GM23338 (cell line): ENCODE measurements around the gene PPP1R12C. TPM values are rescaled to one million over a fixed set of nuclear protein-coding genes. Genes with fewer than 3 reads are reported as not detected.
"Not testable (repeated sequence)": the region's sequence is repeated elsewhere in the genome, so short reads cannot be mapped to it uniquely, and the experiment has no call there.

Experiments used
- ATAC-seq: fragments of 200-7000 bp; cut with Tn5 transposase; 3 replicates; pipeline ENCODE4 v1.9.1; 2020
- DNase-seq: peaks from one replicate; pipeline ENCODE4 v3.0.0-alpha.2; 2015; ENCODE audit warnings: low spot score
- H2AFZ ChIP-seq: fragments of 200-600 bp; sonication (generic); 2 replicates; pipeline ENCODE4 v1.8.0; 2016; ENCODE audit warnings: antibody characterized with exemption, mild to moderate bottlenecking, moderate library complexity
- H3F3A ChIP-seq: fragments of 200-600 bp; sonication (generic); replicated peaks from 2 replicates; pipeline ENCODE4 v1.8.0; 2017; ENCODE audit warnings: antibody characterized with exemption, mixed run types, low read depth
- H3K27ac ChIP-seq: fragments of 200-600 bp; sonication (generic); 2 replicates; pipeline ENCODE4 v1.6.1; 2016; ENCODE audit warnings: low read depth
- H3K27me3 ChIP-seq: fragments of 200-600 bp; sonication (generic); 2 replicates; pipeline ENCODE4 v1.8.0; 2016; ENCODE audit warnings: mild to moderate bottlenecking, mixed run types, moderate library complexity; ENCODE audit not compliant: insufficient read depth
- H3K36me3 ChIP-seq: fragments of 200-600 bp; sonication (generic); 2 replicates; pipeline ENCODE4 v1.8.0; 2016; ENCODE audit warnings: mild to moderate bottlenecking; ENCODE audit not compliant: insufficient read depth
- H3K4me1 ChIP-seq: fragments of 200-600 bp; sonication (generic); 2 replicates; pipeline ENCODE4 v1.8.0; 2016; ENCODE audit warnings: mild to moderate bottlenecking, moderate library complexity; ENCODE audit not compliant: insufficient read depth
- H3K4me2 ChIP-seq: fragments of 200-600 bp; sonication (generic); 2 replicates; pipeline ENCODE4 v1.7.1; 2017; ENCODE audit warnings: mixed run types
- H3K4me3 ChIP-seq: fragments of 200-600 bp; sonication (generic); 2 replicates; pipeline ENCODE4 v1.6.1; 2016; ENCODE audit warnings: mixed run types
- H3K79me2 ChIP-seq: fragments of 200-600 bp; sonication (generic); replicated peaks from 2 replicates; pipeline ENCODE4 v1.8.0; 2017; ENCODE audit warnings: mild to moderate bottlenecking; ENCODE audit not compliant: insufficient read depth
- H3K9me2 ChIP-seq: fragments of 200-600 bp; sonication (generic); 2 replicates; pipeline ENCODE4 v1.8.0; 2017; ENCODE audit not compliant: insufficient read depth
- H4K20me1 ChIP-seq: fragments of 200-600 bp; sonication (generic); replicated peaks from 2 replicates; pipeline ENCODE4 v1.8.0; 2017; ENCODE audit warnings: mild to moderate bottlenecking; ENCODE audit not compliant: insufficient read depth
- H3K27ac Mint-ChIP-seq: 2 replicates; pipeline ENCODE4 v1.8.0; 2020; ENCODE audit warnings: inconsistent platforms, mild to moderate bottlenecking, moderate library complexity, mixed read lengths
- H3K27me3 Mint-ChIP-seq: 3 replicates; pipeline ENCODE4 v1.8.0; 2022; ENCODE audit warnings: low read depth, mild to moderate bottlenecking, moderate library complexity, mixed read lengths, inconsistent platforms; ENCODE audit not compliant: insufficient read depth, poor library complexity
- H3K36me3 Mint-ChIP-seq: 3 replicates; pipeline ENCODE4 v1.8.0; 2021; ENCODE audit warnings: low read depth, mild to moderate bottlenecking, inconsistent platforms, moderate library complexity, mixed read lengths
- H3K4me1 Mint-ChIP-seq: 3 replicates; pipeline ENCODE4 v1.8.0; 2020; ENCODE audit warnings: mild to moderate bottlenecking, inconsistent platforms, mixed read lengths
- H3K4me3 Mint-ChIP-seq: 3 replicates; pipeline ENCODE4 v1.8.0; 2021; ENCODE audit warnings: moderate library complexity, mild to moderate bottlenecking, inconsistent platforms, mixed read lengths
- H3K9me3 Mint-ChIP-seq: 3 replicates; pipeline ENCODE4 v1.8.0; 2020; ENCODE audit warnings: moderate library complexity, mild to moderate bottlenecking, inconsistent platforms, mixed read lengths
- STAT1 ChIP-seq: IDR thresholded peaks from one replicate; pipeline ENCODE4 v1.6.1; 2016; ENCODE audit warnings: antibody characterized with exemption; ENCODE audit not compliant: unreplicated experiment
- ZNF114 ChIP-seq: fragments of 250-450 bp; sonication (Bioruptor Pico); IDR thresholded peaks from 2 replicates; pipeline ENCODE4 v1.5.0; 2020; ENCODE audit warnings: mild to moderate bottlenecking, moderate library complexity
- ZNF331 ChIP-seq: fragments of 250-450 bp; sonication (Bioruptor Pico); IDR thresholded peaks from 2 replicates; pipeline ENCODE4 v1.5.0; 2020; ENCODE audit warnings: low read depth, mild to moderate bottlenecking, moderate library complexity
- ZNF462 ChIP-seq: fragments of 250-450 bp; sonication (Bioruptor Pico); IDR thresholded peaks from 2 replicates; pipeline ENCODE4 v1.5.0; 2020; ENCODE audit warnings: mild to moderate bottlenecking, moderate library complexity
- polyA plus RNA-seq: library from polyadenylated mRNA; unstranded; fragments of >200 nt; fragmentation: Nextera tagmentation; extraction: Ambion mirVana; gene quantifications from 2 replicates; pipeline ENCODE4 v1.2.1, GENCODE V29; 2016
- total RNA-seq: library from RNA; depleted of rRNA; stranded (reverse); fragments of >200 nt; shearing (Covaris generic); gene quantifications from 2 replicates; pipeline ENCODE4 v1.2.3, GENCODE V29; 2014

The PPP1R12C gene
- total and polyA plus RNA-seq, 2 experiments from 2014 or later: 33.2 to 83.9 TPM

- TF ChIP-seq ZNF462 (no peak), ZNF114 (CRISPR knock-in tag) (no peak), STAT1 (no peak), ZNF331 (CRISPR knock-in tag) (no peak)
These were observed 39.0 kb upstream of the PPP1R12C start (continued) for GRCh38 chr19:55156202-55157063.

- peak overlapping the region; percentile 86 for H3K4me2 ChIP-seq
- H3K27me3 Mint-ChIP-seq: peaks cover 25% of the 10 kb centered on the region
- H3K4me1 ChIP-seq: peaks cover 24% of the 10 kb centered on the region
- H3K36me3 ChIP-seq, ATAC-seq, H3K9me2 ChIP-seq, H3K9me3 Mint-ChIP-seq, H3K27ac Mint-ChIP-seq, H4K20me1 ChIP-seq, H3K27ac ChIP-seq, H3F3A ChIP-seq, H3K79me2 ChIP-seq, DNase-seq, H3K27me3 ChIP-seq: not testable (repeated sequence)
- H3K4me3 Mint-ChIP-seq: peak overlapping the region; percentile 92
- peaks cover 33% of the 10 kb centered on the region for H3K36me3 Mint-ChIP-seq
- peaks cover 24% of the 10 kb centered on the region for H3K4me1 Mint-ChIP-seq
- H2AFZ ChIP-seq: peak overlapping the region; percentile 47; the same call in 1 of the 2 replicates
- peak overlapping the region; percentile 83 for H3K4me3 ChIP-seq
These were observed 38.3 kb upstream of the PPP1R12C start for GRCh38 chr19:55155784-55156183.
